ENCODE measurements around the gene SNRPD2. TPM values are rescaled to one million over a fixed set of nuclear protein-coding genes. Genes with fewer than 3 reads are reported as not detected.

Gene SNRPD2
- 461 and 713 TPM in 2 replicates for total RNA-seq

GRCh38 chr19:45691516-45692186, at the start of gene SNRPD2:
Gene SNRPD2, minus strand, starts transcription at chr19:45691953. Its CDS starts 65 bp downstream, at chr19:45691888.

GRCh38 chr19:45733160-45733810, 41.5 kb upstream of the SNRPD2 start, which contains the start of gene MEIOSIN:
Gene MEIOSIN, plus strand, starts transcription at chr19:45733439. Its CDS starts 1,938 bp downstream, at chr19:45735377.

GRCh38 chr19:45730368-45731288, 38.9 kb upstream of the SNRPD2 start, which contains the start of gene FBXO46:
Gene FBXO46, minus strand, starts transcription at chr19:45730896. Its CDS starts 17,401 bp downstream, at chr19:45713495.

GRCh38 chr19:45692187-45693105, 693 bp upstream of the SNRPD2 start, which contains the start of gene QPCTL:
Gene QPCTL, plus strand, starts transcription at chr19:45692666. Its CDS starts 38 bp downstream, at chr19:45692704.

GRCh38 chr19:45667620-45668341, 24.0 kb downstream of the SNRPD2 start, which contains the start of gene GIPR:
Gene GIPR, plus strand, starts transcription at chr19:45668221. Its CDS starts 1,300 bp downstream, at chr19:45669521.

GRCh38 chr19:45638930-45639729, 52.6 kb downstream of the SNRPD2 start, which contains the start of gene EML2:
Gene EML2, minus strand, starts transcription at chr19:45639397. Its CDS starts 21 bp downstream, at chr19:45639376.

Other genes with a start within 250 kb of the SNRPD2 start
- 0.15 and 0.32 TPM in 2 replicates for gene FOSB, start 224.0 kb downstream of the SNRPD2 start, total RNA-seq
- gene RTN2, start 194.9 kb downstream of the SNRPD2 start, total RNA-seq, result 8.4 and 21.1 TPM in 2 replicates
- gene PPM1N, start 193.5 kb downstream of the SNRPD2 start, total RNA-seq, result 1.4 and 1.9 TPM in 2 replicates
- gene VASP, start 184.5 kb downstream of the SNRPD2 start, total RNA-seq, result 135 and 170 TPM in 2 replicates
- gene OPA3, start 107.2 kb downstream of the SNRPD2 start, total RNA-seq, result 4.5 and 5.6 TPM in 2 replicates
- gene GPR4, start 89.7 kb downstream of the SNRPD2 start, total RNA-seq, result 1.5 and 4.2 TPM in 2 replicates
- 17.5 and 37.1 TPM in 2 replicates for gene EML2, start 52.6 kb downstream of the SNRPD2 start, total RNA-seq
- gene GIPR, start 23.7 kb downstream of the SNRPD2 start, total RNA-seq, result 0.15 TPM in 1 of 2 replicates, not detected in the other
- gene QPCTL, start 713 bp upstream of the SNRPD2 start, total RNA-seq, result 16.7 and 26.0 TPM in 2 replicates
- 4.3 and 5.5 TPM in 2 replicates for gene FBXO46, start 38.9 kb upstream of the SNRPD2 start, total RNA-seq
- gene MEIOSIN, start 41.5 kb upstream of the SNRPD2 start, total RNA-seq, result not detected in 2 replicates
- gene SIX5, start 77.3 kb upstream of the SNRPD2 start, total RNA-seq, result 4.9 and 5.8 TPM in 2 replicates
- 5.5 and 6.5 TPM in 2 replicates for gene DMPK, start 90.5 kb upstream of the SNRPD2 start, total RNA-seq
- gene DMWD, start 100.9 kb upstream of the SNRPD2 start, total RNA-seq, result 18.5 and 20.1 TPM in 2 replicates
- gene RSPH6A, start 123.4 kb upstream of the SNRPD2 start, total RNA-seq, result 0.15 TPM in 1 of 2 replicates, not detected in the other
- gene SYMPK, start 171.2 kb upstream of the SNRPD2 start, total RNA-seq, result 23.1 and 32.1 TPM in 2 replicates
- gene FOXA3, start 172.4 kb upstream of the SNRPD2 start, total RNA-seq, result under 0.01 TPM in 1 of 2 replicates, not detected in the other
- 21.1 and 22.2 TPM in 2 replicates for gene IRF2BP1, start 194.2 kb upstream of the SNRPD2 start, total RNA-seq
- 1.1 and 1.6 TPM in 2 replicates for gene MYPOP, start 210.7 kb upstream of the SNRPD2 start, total RNA-seq
- not detected in 2 replicates for gene NANOS2, start 222.8 kb upstream of the SNRPD2 start, total RNA-seq